ENCODE results near the gene ATP5ME. TPM values are rescaled to one million over a fixed set of nuclear protein-coding genes. Genes with fewer than 3 reads are reported as not detected.

ATP5ME gene
- polyA plus RNA-seq, 2 donors, result 539 to 570 TPM

DNA sequence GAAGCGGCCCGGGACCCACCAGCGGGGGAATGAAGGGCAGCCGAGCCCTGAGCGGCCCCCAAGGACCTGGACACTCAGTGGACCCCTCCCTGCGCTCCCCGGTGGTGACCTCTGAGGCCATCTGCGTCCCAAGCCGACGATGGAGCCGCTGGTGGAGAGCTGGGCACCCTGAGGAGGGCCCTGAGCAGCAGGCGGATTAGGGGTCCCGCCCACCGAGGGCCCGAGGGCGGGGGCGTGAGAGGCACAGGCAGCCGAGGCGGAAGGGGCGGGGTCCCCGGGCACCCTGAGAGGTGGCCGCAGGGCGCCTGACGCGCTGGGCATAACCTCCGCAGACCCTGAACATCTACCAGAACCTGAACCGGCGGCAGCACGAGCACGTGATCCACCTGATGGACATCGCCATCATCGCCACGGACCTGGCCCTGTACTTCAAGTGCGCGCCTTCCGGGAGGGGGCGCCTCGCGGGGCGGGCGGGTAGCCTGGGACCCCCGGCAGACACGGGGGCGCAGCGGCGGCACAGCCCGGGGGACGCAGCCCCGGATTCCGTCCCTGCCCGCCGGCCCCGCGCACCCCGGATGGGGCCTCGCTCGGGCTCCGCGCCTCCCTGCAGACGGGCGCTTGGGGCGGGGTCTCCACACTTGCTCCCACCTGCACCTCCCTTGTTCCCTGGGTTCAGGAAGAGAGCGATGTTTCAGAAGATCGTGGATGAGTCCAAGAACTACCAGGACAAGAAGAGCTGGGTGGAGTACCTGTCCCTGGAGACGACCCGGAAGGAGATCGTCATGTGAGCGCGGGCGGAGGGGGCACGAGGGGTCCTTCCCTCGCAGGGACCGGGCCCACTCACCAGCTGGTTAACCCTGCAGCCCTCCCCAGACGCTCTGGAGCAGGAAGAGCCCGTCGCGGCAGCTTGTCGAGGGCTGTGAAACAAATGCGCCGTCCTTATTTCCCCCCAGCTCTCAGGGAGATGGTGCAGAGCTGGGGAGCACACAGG, 10.3 kb downstream of the ATP5ME start:
- Histone ChIP-seq H3K27me3 (ENCODE audit: control insufficient read depth in 1 of 2, insufficient read depth in 2 of 2, low read length in 2 of 2) (no peaks in the 10 kb centered on the region), H3K36me3 (ENCODE audit: control insufficient read depth in 2 of 2, insufficient read depth in 2 of 2, low read length in 1 of 2) (no peaks in the 10 kb centered on the region), H3K9me3 (ENCODE audit: control insufficient read depth in 2 of 2, insufficient read depth in 1 of 2, low read depth in 1 of 2, low read length in 1 of 2) (no peaks in the 10 kb centered on the region), H3K4me3 (ENCODE audit: low read depth in 1 of 2, low read length in 2 of 2) (peak overlapping the region; percentile 45 to 60), H3K4me1 (ENCODE audit: control insufficient read depth in 2 of 2, insufficient read depth in 2 of 2, low read length in 1 of 2) (peaks cover 2 to 6% of the 10 kb centered on the region in 2 donors), H3K27ac (ENCODE audit: low read depth in 2 of 2, low read length in 1 of 2) (no peak overlapping the region)
- WGBS, 2 donors, result 3% methylated on average over 59 to 80 of the region's 80 CpGs

DNA sequence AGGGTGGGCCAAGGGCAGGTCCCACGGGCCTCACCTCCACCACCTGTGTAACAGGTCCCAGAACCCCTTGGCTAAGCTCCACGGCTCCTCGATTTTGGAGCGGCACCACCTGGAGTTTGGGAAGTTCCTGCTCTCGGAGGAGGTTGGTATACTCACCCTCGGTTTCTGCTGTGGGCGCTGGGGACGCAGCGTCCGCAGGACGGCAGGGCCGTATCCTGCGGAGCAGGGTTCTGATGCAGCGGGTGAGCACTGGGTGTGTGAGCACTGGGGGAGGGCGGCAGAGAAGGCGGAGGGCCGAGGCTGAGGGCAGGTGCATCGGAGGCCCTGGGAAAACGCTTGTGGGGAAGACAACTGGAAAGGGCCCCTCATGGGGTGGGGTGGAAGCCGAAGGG, 11.0 kb downstream of the ATP5ME start:
- H3K36me3 ChIP-seq (ENCODE audit: control insufficient read depth in 2 of 2, insufficient read depth in 2 of 2, low read length in 1 of 2), result no peaks in the 10 kb centered on the region
- no peak overlapping the region for H3K27ac ChIP-seq (ENCODE audit: low read depth in 2 of 2, low read length in 1 of 2)
- H3K4me3 ChIP-seq (ENCODE audit: low read depth in 1 of 2, low read length in 2 of 2), result peak overlapping the region; percentile 45 to 60
- WGBS, 2 donors, result 32 to 38% methylated on average over 20 of the region's 20 CpGs
- H3K9me3 ChIP-seq (ENCODE audit: control insufficient read depth in 2 of 2, insufficient read depth in 1 of 2, low read depth in 1 of 2, low read length in 1 of 2), result no peaks in the 10 kb centered on the region
- no peaks in the 10 kb centered on the region for H3K27me3 ChIP-seq (ENCODE audit: control insufficient read depth in 1 of 2, insufficient read depth in 2 of 2, low read length in 2 of 2)
- H3K4me1 ChIP-seq (ENCODE audit: control insufficient read depth in 2 of 2, insufficient read depth in 2 of 2, low read length in 1 of 2), result peaks cover 2 to 6% of the 10 kb centered on the region in 2 donors

DNA sequence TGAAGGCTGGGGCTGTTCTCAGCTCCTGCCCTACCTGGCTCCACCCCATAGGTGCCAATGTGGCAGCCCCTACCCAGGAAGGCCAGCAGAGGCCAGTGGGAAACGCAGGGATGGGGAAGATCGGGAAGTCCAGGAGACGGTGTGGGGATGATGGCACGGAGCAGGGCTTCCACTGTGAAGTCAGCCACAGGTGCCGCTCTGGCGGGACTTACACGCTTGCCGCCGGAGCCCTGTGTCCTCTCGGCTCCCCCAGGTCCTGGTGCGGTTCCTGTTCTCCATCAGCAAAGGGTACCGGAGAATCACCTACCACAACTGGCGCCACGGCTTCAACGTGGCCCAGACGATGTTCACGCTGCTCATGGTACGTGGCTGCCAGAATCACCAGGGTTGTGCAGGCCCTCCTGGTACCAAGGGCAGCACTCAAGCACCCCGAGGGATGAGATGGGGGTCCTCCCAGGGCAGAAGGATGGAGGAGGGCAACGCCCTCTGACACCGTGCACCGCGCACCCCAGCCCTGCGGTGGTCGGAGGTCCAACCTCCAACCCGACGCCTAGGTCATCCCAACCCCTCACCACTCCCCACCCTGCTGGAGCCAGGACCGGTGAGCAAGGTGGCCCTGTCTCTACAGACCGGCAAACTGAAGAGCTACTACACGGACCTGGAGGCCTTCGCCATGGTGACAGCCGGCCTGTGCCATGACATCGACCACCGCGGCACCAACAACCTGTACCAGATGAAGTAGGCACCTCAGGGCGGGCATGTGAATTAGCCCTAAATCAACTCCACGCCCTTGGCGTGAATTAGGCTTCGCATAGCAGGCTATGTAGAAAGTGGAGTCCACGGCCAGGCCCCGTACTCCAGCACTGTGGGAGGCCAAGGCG, 12.0 kb downstream of the ATP5ME start:
- Histone ChIP-seq H3K9me3 (ENCODE audit: control insufficient read depth in 2 of 2, insufficient read depth in 1 of 2, low read depth in 1 of 2, low read length in 1 of 2) (no peaks in the 10 kb centered on the region), H3K27ac (ENCODE audit: low read depth in 2 of 2, low read length in 1 of 2) (no peak overlapping the region), H3K36me3 (ENCODE audit: control insufficient read depth in 2 of 2, insufficient read depth in 2 of 2, low read length in 1 of 2) (no peaks in the 10 kb centered on the region), H3K4me3 (ENCODE audit: low read depth in 1 of 2, low read length in 2 of 2) (no peak overlapping the region), H3K4me1 (ENCODE audit: control insufficient read depth in 2 of 2, insufficient read depth in 2 of 2, low read length in 1 of 2) (peaks cover 2 to 8% of the 10 kb centered on the region in 2 donors), H3K27me3 (ENCODE audit: control insufficient read depth in 1 of 2, insufficient read depth in 2 of 2, low read length in 2 of 2) (no peaks in the 10 kb centered on the region)
- 96 to 99% methylated on average over 40 to 42 of the region's 42 CpGs for WGBS, 2 donors

DNA sequence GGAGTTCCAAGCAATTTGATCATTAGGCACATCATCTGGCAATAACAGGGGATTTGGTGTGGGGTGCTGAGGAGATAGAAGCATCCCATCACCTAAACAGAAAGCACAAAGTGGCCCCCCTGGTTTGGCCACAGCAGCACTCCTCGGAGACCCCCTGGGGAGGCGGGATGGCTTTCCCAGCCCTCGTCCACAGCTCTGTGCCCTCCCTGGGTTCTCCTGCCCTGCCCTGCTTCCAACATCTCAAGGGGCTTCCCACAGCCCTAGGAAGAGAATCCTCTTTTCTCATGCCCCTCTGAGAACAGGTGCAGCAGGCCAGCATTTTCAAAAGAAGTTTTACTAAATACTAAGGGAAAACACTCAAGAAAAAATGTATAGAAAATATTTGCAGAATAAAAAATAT, 12.8 kb downstream of the ATP5ME start:
- H3K4me1 ChIP-seq (ENCODE audit: control insufficient read depth in 2 of 2, insufficient read depth in 2 of 2, low read length in 1 of 2), result peaks cover 2 to 8% of the 10 kb centered on the region in 2 donors
- H3K4me3 ChIP-seq (ENCODE audit: low read depth in 1 of 2, low read length in 2 of 2), result no peak overlapping the region
- H3K27me3 ChIP-seq (ENCODE audit: control insufficient read depth in 1 of 2, insufficient read depth in 2 of 2, low read length in 2 of 2), result no peaks in the 10 kb centered on the region
- no peaks in the 10 kb centered on the region for H3K9me3 ChIP-seq (ENCODE audit: control insufficient read depth in 2 of 2, insufficient read depth in 1 of 2, low read depth in 1 of 2, low read length in 1 of 2)
- no peak overlapping the region for H3K27ac ChIP-seq (ENCODE audit: low read depth in 2 of 2, low read length in 1 of 2)
- 88 to 94% methylated on average over 3 of the region's 3 CpGs for WGBS, 2 donors
- no peaks in the 10 kb centered on the region for H3K36me3 ChIP-seq (ENCODE audit: control insufficient read depth in 2 of 2, insufficient read depth in 2 of 2, low read length in 1 of 2)

DNA sequence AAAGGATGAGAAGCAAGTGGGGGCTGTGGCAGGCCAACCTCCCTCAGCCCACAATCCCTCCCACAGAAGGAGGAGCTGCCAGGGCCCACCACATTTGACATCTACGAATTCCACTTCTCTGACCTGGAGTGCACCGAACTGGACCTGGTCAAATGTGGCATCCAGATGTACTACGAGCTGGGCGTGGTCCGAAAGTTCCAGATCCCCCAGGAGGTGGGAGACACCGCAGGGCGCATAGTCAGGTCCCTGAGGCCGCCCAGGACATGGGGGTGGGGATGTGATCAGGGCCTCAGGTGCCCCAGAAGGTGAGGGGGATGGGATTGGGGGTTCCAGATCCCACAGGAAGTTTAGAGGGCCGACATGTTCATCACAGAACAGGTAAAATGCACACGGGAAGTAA, 13.7 kb downstream of the ATP5ME start:
- Histone ChIP-seq H3K4me3 (ENCODE audit: low read depth in 1 of 2, low read length in 2 of 2) (no peak overlapping the region), H3K4me1 (ENCODE audit: control insufficient read depth in 2 of 2, insufficient read depth in 2 of 2, low read length in 1 of 2) (peaks cover 2 to 8% of the 10 kb centered on the region in 2 donors), H3K27me3 (ENCODE audit: control insufficient read depth in 1 of 2, insufficient read depth in 2 of 2, low read length in 2 of 2) (no peaks in the 10 kb centered on the region), H3K36me3 (ENCODE audit: control insufficient read depth in 2 of 2, insufficient read depth in 2 of 2, low read length in 1 of 2) (no peaks in the 10 kb centered on the region), H3K9me3 (ENCODE audit: control insufficient read depth in 2 of 2, insufficient read depth in 1 of 2, low read depth in 1 of 2, low read length in 1 of 2) (no peaks in the 10 kb centered on the region), H3K27ac (ENCODE audit: low read depth in 2 of 2, low read length in 1 of 2) (no peak overlapping the region)
- 91% methylated on average over 10 of the region's 10 CpGs for WGBS, 2 donors

DNA sequence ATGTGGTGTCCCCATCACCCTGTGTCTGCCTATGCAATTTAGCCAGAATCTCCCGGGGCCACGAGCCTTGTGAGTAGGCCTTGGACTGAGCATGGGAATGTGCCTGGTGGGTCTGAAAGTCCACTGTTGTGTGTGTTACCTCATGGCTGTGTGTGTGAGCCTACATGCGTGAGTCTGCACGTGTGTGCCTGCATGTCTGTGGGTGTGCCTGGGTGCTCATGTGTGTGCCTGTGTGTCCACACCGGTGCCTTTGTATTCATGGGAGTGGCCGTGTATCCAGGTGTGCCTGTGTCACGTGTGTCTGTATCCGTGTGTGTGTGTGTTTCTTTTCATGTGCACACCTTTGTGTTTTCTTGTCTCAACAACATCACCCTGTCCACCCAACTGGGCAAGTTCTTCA, 14.2 kb downstream of the ATP5ME start:
- Histone ChIP-seq H3K27ac (ENCODE audit: low read depth in 2 of 2, low read length in 1 of 2) (no peak overlapping the region), H3K27me3 (ENCODE audit: control insufficient read depth in 1 of 2, insufficient read depth in 2 of 2, low read length in 2 of 2) (no peaks in the 10 kb centered on the region), H3K4me1 (ENCODE audit: control insufficient read depth in 2 of 2, insufficient read depth in 2 of 2, low read length in 1 of 2) (peaks cover 2 to 8% of the 10 kb centered on the region in 2 donors), H3K36me3 (ENCODE audit: control insufficient read depth in 2 of 2, insufficient read depth in 2 of 2, low read length in 1 of 2) (no peaks in the 10 kb centered on the region), H3K4me3 (ENCODE audit: low read depth in 1 of 2, low read length in 2 of 2) (no peak overlapping the region), H3K9me3 (ENCODE audit: control insufficient read depth in 2 of 2, insufficient read depth in 1 of 2, low read depth in 1 of 2, low read length in 1 of 2) (no peaks in the 10 kb centered on the region)
- whole genome bisulfite sequencing, 2 donors, result 85 to 91% methylated on average over 8 of the region's 8 CpGs

DNA sequence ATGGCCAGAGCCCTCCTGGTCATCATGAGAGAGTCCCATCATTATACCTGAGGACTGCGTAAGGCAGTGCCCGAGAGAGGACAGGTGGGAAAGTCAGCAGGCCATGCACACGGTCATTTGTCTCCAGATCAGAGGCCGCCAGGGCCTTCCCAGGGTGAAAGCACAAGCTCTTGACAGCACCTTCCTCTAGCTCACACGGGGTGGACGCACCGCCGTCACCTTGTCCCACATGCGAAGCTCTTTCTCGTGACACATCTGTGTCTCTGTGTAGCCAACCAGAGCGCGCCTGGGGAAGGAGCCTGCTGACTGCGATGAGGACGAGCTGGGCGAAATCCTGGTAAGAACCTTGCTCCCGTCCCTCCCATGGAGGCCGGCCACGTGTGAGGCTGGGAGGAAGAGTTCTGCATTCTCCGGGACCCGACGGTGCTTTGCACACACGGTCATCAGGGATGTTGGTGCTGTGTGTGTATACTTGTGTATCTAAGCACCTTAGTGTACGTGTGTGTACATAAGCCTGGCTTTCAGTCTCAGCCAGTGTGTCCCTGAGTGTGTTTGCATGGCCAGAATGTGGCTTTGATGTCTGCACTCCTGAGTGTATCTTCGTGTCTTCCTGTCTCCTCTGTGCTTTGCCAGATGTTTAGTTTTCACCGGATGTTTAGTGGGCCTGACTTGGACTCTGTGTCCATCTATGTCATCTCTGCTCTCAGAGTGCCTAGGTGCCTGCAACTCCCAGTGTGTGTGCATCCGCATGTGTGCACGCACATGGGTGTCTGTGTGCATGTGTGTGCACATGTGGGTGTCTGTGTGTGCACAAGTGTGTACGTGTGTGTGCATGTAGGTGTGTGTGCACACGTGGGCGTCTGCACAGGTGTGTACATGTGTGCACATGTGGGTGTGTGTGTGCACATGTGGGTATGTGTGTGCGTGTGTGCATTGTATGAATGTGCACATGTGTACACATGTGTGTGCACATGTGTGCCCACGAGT, 15.1 kb downstream of the ATP5ME start:
- Histone ChIP-seq H3K27ac (ENCODE audit: low read depth in 2 of 2, low read length in 1 of 2) (no peak overlapping the region), H3K4me3 (ENCODE audit: low read depth in 1 of 2, low read length in 2 of 2) (no peak overlapping the region)
- WGBS, 2 donors, result 90 to 92% methylated on average over 32 of the region's 32 CpGs

DNA sequence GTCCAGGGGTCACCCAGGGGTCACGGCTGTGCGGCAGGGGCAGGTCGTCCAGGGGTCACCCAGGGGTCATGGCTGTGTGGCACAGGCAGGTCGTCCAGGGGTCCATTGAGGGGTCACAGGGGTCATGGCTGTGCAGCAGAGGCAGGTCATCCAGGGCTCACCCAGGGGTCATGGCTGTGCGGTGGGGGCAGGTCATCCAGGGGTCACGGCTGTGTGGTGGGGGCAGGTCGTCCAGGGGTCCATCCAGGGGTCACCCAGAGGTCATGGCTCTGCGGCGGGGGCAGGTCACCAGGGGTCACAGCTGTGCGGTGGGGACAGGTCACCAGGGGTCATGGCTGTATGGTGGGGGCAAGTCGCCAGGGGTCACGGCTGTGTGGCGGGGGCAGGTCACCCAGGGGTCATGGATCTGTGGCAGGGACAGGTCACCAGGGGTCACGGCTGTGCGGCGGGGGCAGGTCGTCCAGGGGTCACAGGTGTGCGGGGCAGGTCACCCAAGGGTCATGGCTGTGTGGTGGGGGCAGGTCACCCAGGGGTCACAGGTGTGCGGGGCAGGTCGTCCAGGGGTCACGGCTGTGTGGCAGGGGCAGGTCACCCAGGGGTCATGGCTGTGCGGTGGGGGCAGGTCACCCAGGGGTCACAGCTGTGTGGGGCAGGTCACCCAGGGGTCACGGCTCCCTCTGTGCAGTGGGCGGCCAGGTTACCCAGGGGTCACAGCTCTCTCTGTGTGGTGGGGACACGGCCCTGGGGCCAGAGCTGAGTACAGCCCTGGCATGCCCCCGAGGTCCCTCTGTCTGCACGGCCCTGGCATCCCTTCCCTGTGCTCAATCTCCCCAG, 16.0 kb downstream of the ATP5ME start:
- Histone ChIP-seq H3K36me3 (ENCODE audit: control insufficient read depth in 2 of 2, insufficient read depth in 2 of 2, low read length in 1 of 2) (no peaks in the 10 kb centered on the region), H3K4me3 (ENCODE audit: low read depth in 1 of 2, low read length in 2 of 2) (no peak overlapping the region), H3K9me3 (ENCODE audit: control insufficient read depth in 2 of 2, insufficient read depth in 1 of 2, low read depth in 1 of 2, low read length in 1 of 2) (no peaks in the 10 kb centered on the region), H3K27ac (ENCODE audit: low read depth in 2 of 2, low read length in 1 of 2) (no peak overlapping the region), H3K27me3 (ENCODE audit: control insufficient read depth in 1 of 2, insufficient read depth in 2 of 2, low read length in 2 of 2) (no peaks in the 10 kb centered on the region), H3K4me1 (ENCODE audit: control insufficient read depth in 2 of 2, insufficient read depth in 2 of 2, low read length in 1 of 2) (peaks cover under 1 to 5% of the 10 kb centered on the region in 2 donors)
- 78 to 81% methylated on average over 26 to 27 of the region's 27 CpGs for WGBS, 2 donors

More for the DNA sequence above, 15.1 kb downstream of the ATP5ME start:
- Histone ChIP-seq H3K4me1 (ENCODE audit: control insufficient read depth in 2 of 2, insufficient read depth in 2 of 2, low read length in 1 of 2) (peaks cover 2 to 11% of the 10 kb centered on the region in 2 donors), H3K9me3 (ENCODE audit: control insufficient read depth in 2 of 2, insufficient read depth in 1 of 2, low read depth in 1 of 2, low read length in 1 of 2) (no peaks in the 10 kb centered on the region), H3K27me3 (ENCODE audit: control insufficient read depth in 1 of 2, insufficient read depth in 2 of 2, low read length in 2 of 2) (no peaks in the 10 kb centered on the region), H3K36me3 (ENCODE audit: control insufficient read depth in 2 of 2, insufficient read depth in 2 of 2, low read length in 1 of 2) (no peaks in the 10 kb centered on the region)
